Stimulated activated CD8-positive, alpha-beta memory T cell treated with anti-CD3 and anti-CD28 coated beads, Interleukin-12 subunit alpha, Interleukin-12 subunit beta, amount 100 ng/mL, for 24 hours (primary cell): Measurements from ENCODE around the gene ZNF35.

Experiments
- DNase-seq: peaks from one replicate; pipeline ENCODE4 v3.0.0-alpha.2; 2020; ENCODE audit errors: extremely low read depth

The ZNF35 gene

GRCh38 chr3:44685128-44685800, 36.7 kb downstream of the ZNF35 start:
- peak; percentile 30 for DNase-seq

- DNase-seq, result no peak
Measured at GRCh38 chr3:44687898-44688297, 39.4 kb downstream of the ZNF35 start.
